A549 (cell line): ENCODE measurements around the gene ACRBP.

Source experiments
- CBX2 ChIP-seq: fragments of 200-600 bp; sonication (generic); IDR thresholded peaks from 2 replicates; pipeline ENCODE4 v1.6.1; 2016; ENCODE audit warnings: low read depth, mild to moderate bottlenecking, borderline replicate concordance
- CTCF ChIP-seq: fragments of >200 bp; sonication (Bioruptor Twin); formaldehyde crosslinking; IDR thresholded peaks from 3 replicates; pipeline ENCODE4 v1.5.1; 2016
- JUN ChIP-seq, 2 experiments: fragments of >200 bp; sonication (Bioruptor Twin); formaldehyde crosslinking; IDR thresholded peaks; 2 replicates in 1 of 2; 3 replicates in 1 of 2; pipeline ENCODE4 v1.6.1; 2016 to 2017
- TF ChIP-seq, protein P1 (sequence below): IDR thresholded peaks from 2 replicates; pipeline ENCODE4 v1.6.1; 2012

- TF ChIP-seq CBX2 (no peak), CTCF (no peak), JUN (IDR thresholded peaks at IDR 0.05) (no peak)
- TF ChIP-seq, protein P1, sequence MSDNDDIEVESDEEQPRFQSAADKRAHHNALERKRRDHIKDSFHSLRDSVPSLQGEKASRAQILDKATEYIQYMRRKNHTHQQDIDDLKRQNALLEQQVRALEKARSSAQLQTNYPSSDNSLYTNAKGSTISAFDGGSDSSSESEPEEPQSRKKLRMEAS, result no peak
Measured at GRCh38 chr12:6638305-6638704, 8.9 kb downstream of the ACRBP start.
